Muscle of leg (tissue), 11 donors: ENCODE results near the gene COL2A1. TPM values are rescaled to one million over a fixed set of nuclear protein-coding genes. Genes with fewer than 3 reads are reported as not detected.

Experiments
- DNase-seq: peaks from one replicate; pipeline ENCODE4 v3.0.0; 2013
- H3K27ac ChIP-seq: one replicate; pipeline ENCODE4 v1.5.1; 2013; ENCODE audit warnings: mild to moderate bottlenecking, low read length, control low read depth
- H3K27me3 ChIP-seq: one replicate; pipeline ENCODE4 v1.6.1; 2013; ENCODE audit warnings: low read length; ENCODE audit not compliant: control insufficient read depth, insufficient read depth
- H3K36me3 ChIP-seq: one replicate; pipeline ENCODE4 v1.6.1; 2013; ENCODE audit warnings: low read length; ENCODE audit not compliant: control insufficient read depth, insufficient read depth
- H3K4me1 ChIP-seq: one replicate; pipeline ENCODE4 v1.6.1; 2013; ENCODE audit warnings: low read length; ENCODE audit not compliant: control insufficient read depth, insufficient read depth
- H3K4me3 ChIP-seq: one replicate; pipeline ENCODE4 v1.5.1; 2013; ENCODE audit warnings: low read length, control low read depth
- H3K9me3 ChIP-seq: replicated peaks from 2 replicates; pipeline ENCODE4 v1.6.1; 2013; ENCODE audit warnings: low read depth, low read length; ENCODE audit not compliant: control insufficient read depth
- WGBS: methylation state at CpG from one replicate; pipeline ENCODE4 v1.1.5; 2013; ENCODE audit warnings: missing lambda C conversion rate; ENCODE audit not compliant: insufficient coverage; 5-methylcytosine and 5-hydroxymethylcytosine counted together
- polyA plus RNA-seq, 8 donors: library from polyadenylated mRNA; unstranded; fragments of 120-200 nt; gene quantifications; one replicate each; pipeline versions ENCODE4 v1.2.1 to v1.2.3, GENCODE V29; 2013; ENCODE audit warnings: inconsistent platforms in 1 of 8, low replicate concordance in 1 of 8; ENCODE audit not compliant: insufficient read length in 8 of 8, insufficient read depth in 1 of 8
- total RNA-seq: library from RNA; stranded (reverse); fragments of 120-200 nt; gene quantifications from one replicate; pipeline ENCODE4 v1.2.4, GENCODE V29; 2013

Gene COL2A1
- total and polyA plus RNA-seq, 9 donors, result 7.6 to 185 (median 54.2) TPM

GRCh38 chr12:47984331-47984801, 19.9 kb downstream of the COL2A1 start:
- Histone ChIP-seq H3K9me3 (no peaks in the 10 kb centered on the region), H3K27me3 (peaks cover 3% of the 10 kb centered on the region), H3K27ac (no peak overlapping the region), H3K4me1 (peaks cover 21% of the 10 kb centered on the region), H3K4me3 (no peak overlapping the region), H3K36me3 (no peaks in the 10 kb centered on the region)
- no peak for DNase-seq
- 90% methylated on average over 7 of the region's 8 CpGs for WGBS

GRCh38 chr12:47983541-47984115, 20.6 kb downstream of the COL2A1 start:
- peaks cover 15% of the 10 kb centered on the region for H3K4me1 ChIP-seq
- no peak for DNase-seq
- H3K36me3 ChIP-seq, result no peaks in the 10 kb centered on the region
- 78% methylated on average over 4 of the region's 5 CpGs for WGBS
- H3K27me3 ChIP-seq, result peaks cover 3% of the 10 kb centered on the region
- H3K4me3 ChIP-seq, result no peak overlapping the region
- H3K27ac ChIP-seq, result no peak overlapping the region
- no peaks in the 10 kb centered on the region for H3K9me3 ChIP-seq

DNA sequence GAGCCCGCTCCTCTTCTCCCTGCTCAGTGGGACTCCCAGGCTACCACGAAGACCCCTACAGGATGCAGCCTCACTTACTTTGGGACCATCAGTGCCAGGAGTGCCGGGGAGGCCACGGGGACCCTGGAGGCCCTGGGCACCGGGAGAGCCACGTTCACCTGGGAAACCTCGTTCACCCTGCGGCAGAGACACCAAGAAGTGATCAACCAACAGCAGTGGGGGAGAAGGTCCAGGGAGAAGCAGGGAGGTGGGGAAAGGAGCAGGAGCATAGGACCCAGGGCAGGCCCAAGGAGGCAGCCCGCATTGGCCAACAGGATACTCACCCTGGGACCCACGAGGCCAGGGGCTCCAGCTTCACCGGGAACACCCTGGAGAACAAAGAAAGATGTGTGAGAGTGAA, 21.5 kb downstream of the COL2A1 start:
- no peak overlapping the region for H3K27ac ChIP-seq
- peaks cover 3% of the 10 kb centered on the region for H3K27me3 ChIP-seq
- peaks cover 6% of the 10 kb centered on the region for H3K4me1 ChIP-seq
- no peaks in the 10 kb centered on the region for H3K36me3 ChIP-seq
- H3K9me3 ChIP-seq, result no peaks in the 10 kb centered on the region
- no peak overlapping the region for H3K4me3 ChIP-seq
- no peak for DNase-seq
- 87% methylated on average over 8 of the region's 11 CpGs for WGBS

DNA sequence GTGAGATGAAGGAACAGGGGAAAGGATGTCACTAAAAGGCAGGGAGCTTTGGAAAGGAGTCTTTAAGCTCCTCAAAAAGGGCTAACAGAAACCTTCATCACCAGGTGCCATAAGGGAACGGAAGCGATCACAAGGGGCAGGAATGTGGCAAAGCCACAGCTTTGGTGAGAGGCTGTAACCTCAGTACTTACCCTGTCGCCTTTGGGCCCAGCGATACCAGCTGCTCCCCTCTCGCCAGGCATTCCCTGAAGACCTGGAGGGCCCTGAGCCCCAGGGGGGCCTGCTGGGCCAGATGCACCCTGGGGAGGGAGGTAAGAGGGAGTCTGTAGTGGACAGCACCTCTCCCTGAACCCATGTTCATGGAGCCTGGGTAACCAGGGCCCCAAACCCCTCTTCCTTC, 22.0 kb downstream of the COL2A1 start:
- Histone ChIP-seq H3K9me3 (no peaks in the 10 kb centered on the region), H3K27ac (no peak overlapping the region), H3K36me3 (no peaks in the 10 kb centered on the region), H3K27me3 (peaks cover 3% of the 10 kb centered on the region), H3K4me1 (peaks cover 2% of the 10 kb centered on the region), H3K4me3 (no peak overlapping the region)
- 95% methylated on average over 4 of the region's 5 CpGs for WGBS
- no peak for DNase-seq

DNA sequence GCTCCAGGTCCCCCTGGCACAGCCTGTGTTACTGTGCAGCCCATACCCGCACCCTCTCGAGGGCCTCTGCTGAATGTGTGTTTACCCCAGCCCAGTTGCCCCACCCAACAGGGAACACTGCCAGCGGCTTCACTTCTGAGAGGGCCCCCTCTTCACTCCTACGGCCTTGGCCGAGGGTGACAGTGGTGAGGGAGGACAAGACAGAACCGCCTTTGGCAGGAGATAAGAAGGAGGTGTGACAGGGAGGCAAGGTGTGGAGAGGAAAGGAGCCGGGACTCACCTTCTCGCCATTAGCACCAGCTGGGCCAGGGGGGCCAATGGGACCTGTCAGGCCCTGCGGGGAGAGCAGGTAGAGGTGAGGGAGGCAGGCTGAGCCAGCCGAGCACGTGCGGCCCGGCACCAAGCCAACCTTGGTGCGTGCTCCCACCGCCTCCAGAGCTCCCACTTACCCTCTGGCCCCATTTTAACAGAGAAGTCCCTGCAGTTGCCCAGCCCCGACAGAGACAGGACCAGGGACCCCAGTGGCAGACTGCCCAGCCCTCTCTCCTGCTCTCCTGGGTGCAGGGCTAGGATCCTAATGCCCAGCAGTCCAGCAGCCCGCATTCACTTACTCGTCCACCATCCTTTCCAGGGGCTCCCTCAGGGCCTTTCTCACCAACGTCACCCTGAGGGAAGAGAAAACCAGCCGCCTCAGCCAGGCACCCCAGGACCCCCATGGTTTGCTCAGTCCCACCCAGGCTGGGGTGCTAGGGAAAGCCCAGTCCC, 22.6 kb downstream of the COL2A1 start:
- WGBS, result 68% methylated on average over 17 of the region's 20 CpGs
- Histone ChIP-seq H3K27me3 (peaks cover 3% of the 10 kb centered on the region), H3K27ac (no peak overlapping the region), H3K36me3 (no peaks in the 10 kb centered on the region), H3K9me3 (no peaks in the 10 kb centered on the region), H3K4me3 (no peak overlapping the region), H3K4me1 (no peaks in the 10 kb centered on the region)
- no peak for DNase-seq

GRCh38 chr12:47980779-47981495, 23.3 kb downstream of the COL2A1 start:
- H3K36me3 ChIP-seq, result no peaks in the 10 kb centered on the region
- H3K4me1 ChIP-seq, result no peaks in the 10 kb centered on the region
- WGBS, result 70% methylated on average over 12 of the region's 17 CpGs
- no peak for DNase-seq
- no peak overlapping the region for H3K4me3 ChIP-seq
- no peak overlapping the region for H3K27ac ChIP-seq
- no peaks in the 10 kb centered on the region for H3K9me3 ChIP-seq
- peaks cover 3% of the 10 kb centered on the region for H3K27me3 ChIP-seq

GRCh38 chr12:47980197-47980596, 24.1 kb downstream of the COL2A1 start:
- WGBS, result 44% methylated on average over 3 of the region's 7 CpGs
- peaks cover 3% of the 10 kb centered on the region for H3K27me3 ChIP-seq

DNA sequence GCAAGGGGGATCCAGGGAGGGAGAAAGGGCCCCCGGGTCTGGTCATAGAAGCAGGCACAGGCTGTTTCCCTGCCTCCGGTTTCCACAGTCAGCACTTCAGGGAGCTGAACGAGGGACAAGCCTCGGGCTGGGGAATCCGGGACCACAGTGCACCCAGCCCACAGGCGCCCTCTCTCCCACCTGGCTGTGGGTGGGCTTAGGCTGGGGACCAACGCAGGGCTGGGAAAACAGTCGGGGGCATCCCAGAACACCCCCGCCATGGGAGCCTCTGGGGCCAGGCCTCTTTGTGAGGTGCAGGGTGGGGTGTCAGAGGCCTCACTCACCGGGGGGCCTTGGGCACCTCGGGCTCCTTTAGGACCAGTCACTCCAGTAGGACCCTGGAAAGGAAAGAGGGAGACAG, 24.6 kb downstream of the COL2A1 start:
- peaks cover 3% of the 10 kb centered on the region for H3K27me3 ChIP-seq
- no peaks in the 10 kb centered on the region for H3K36me3 ChIP-seq
- WGBS, result 82% methylated on average over 6 of the region's 11 CpGs
- no peak overlapping the region for H3K4me3 ChIP-seq
- no peak overlapping the region for H3K27ac ChIP-seq
- DNase-seq, result no peak
- no peaks in the 10 kb centered on the region for H3K9me3 ChIP-seq
- no peaks in the 10 kb centered on the region for H3K4me1 ChIP-seq

More at GRCh38 chr12:47980197-47980596, 24.1 kb downstream of the COL2A1 start:
- H3K9me3 ChIP-seq, result no peaks in the 10 kb centered on the region
- H3K27ac ChIP-seq, result no peak overlapping the region
- no peaks in the 10 kb centered on the region for H3K4me1 ChIP-seq
- H3K4me3 ChIP-seq, result no peak overlapping the region
- no peaks in the 10 kb centered on the region for H3K36me3 ChIP-seq
- DNase-seq, result no peak

GRCh38 chr12:47979166-47979565, 25.1 kb downstream of the COL2A1 start:
- Histone ChIP-seq H3K27ac (no peak overlapping the region), H3K36me3 (no peaks in the 10 kb centered on the region), H3K9me3 (no peaks in the 10 kb centered on the region), H3K27me3 (peaks cover 3% of the 10 kb centered on the region), H3K4me3 (no peak overlapping the region), H3K4me1 (no peaks in the 10 kb centered on the region)
- no peak for DNase-seq
- 76% methylated on average over 5 of the region's 5 CpGs for WGBS

- Histone ChIP-seq H3K4me1 (no peaks in the 10 kb centered on the region), H3K4me3 (no peak overlapping the region), H3K27ac (no peak overlapping the region), H3K9me3 (no peaks in the 10 kb centered on the region), H3K36me3 (no peaks in the 10 kb centered on the region), H3K27me3 (peaks cover 3% of the 10 kb centered on the region)
- DNase-seq, result no peak
- WGBS, result 73% methylated on average over 6 of the region's 7 CpGs
Observed at GRCh38 chr12:47978598-47978873, 25.7 kb downstream of the COL2A1 start.
